Neural progenitor cell (in vitro differentiated cells): ENCODE results near the gene MKI67. TPM values are rescaled to one million over a fixed set of nuclear protein-coding genes. Genes with fewer than 3 reads are reported as not detected.

ENCODE experiments used
- DNase-seq: peaks from one replicate; pipeline ENCODE4 v3.0.0-alpha.2; 2016; ENCODE audit warnings: low spot score
- H2AFZ ChIP-seq: fragments of 200-600 bp; sonication (generic); replicated peaks from 2 replicates; pipeline ENCODE4 v1.6.1; 2016; ENCODE audit warnings: antibody characterized with exemption
- H3F3A ChIP-seq: fragments of 200-600 bp; sonication (generic); 2 replicates; pipeline ENCODE4 v1.6.1; 2016; ENCODE audit warnings: antibody characterized with exemption, low read depth
- H3K27ac ChIP-seq: fragments of 200-600 bp; sonication (generic); 2 replicates; pipeline ENCODE4 v1.5.1; 2016; ENCODE audit warnings: mild to moderate bottlenecking
- H3K27me3 ChIP-seq: fragments of 200-600 bp; sonication (generic); 2 replicates; pipeline ENCODE4 v1.6.1; 2016; ENCODE audit warnings: mild to moderate bottlenecking, moderate library complexity
- H3K36me3 ChIP-seq: fragments of 200-600 bp; sonication (generic); 2 replicates; pipeline ENCODE4 v1.5.1; 2016
- H3K4me1 ChIP-seq: fragments of 200-600 bp; sonication (generic); 2 replicates; pipeline ENCODE4 v1.6.1; 2016; ENCODE audit warnings: mixed run types
- H3K4me2 ChIP-seq: fragments of 200-600 bp; sonication (generic); 2 replicates; pipeline ENCODE4 v1.6.1; 2016
- H3K4me3 ChIP-seq: fragments of 200-600 bp; sonication (generic); 2 replicates; pipeline ENCODE4 v1.5.1; 2016
- H3K79me2 ChIP-seq: fragments of 200-600 bp; sonication (generic); 2 replicates; pipeline ENCODE4 v1.6.1; 2016; ENCODE audit warnings: low read depth
- H3K9ac ChIP-seq: fragments of 200-600 bp; sonication (generic); 2 replicates; pipeline ENCODE4 v1.6.1; 2016
- H3K9me3 ChIP-seq: fragments of 200-600 bp; sonication (generic); 2 replicates; pipeline ENCODE4 v1.5.1; 2016; ENCODE audit warnings: low read depth
- H4K20me1 ChIP-seq: fragments of 200-600 bp; sonication (generic); 2 replicates; pipeline ENCODE4 v1.6.1; 2016; ENCODE audit warnings: low read depth
- H3K27ac Mint-ChIP-seq: 3 replicates; pipeline ENCODE4 v1.8.0; 2021; ENCODE audit warnings: mixed read lengths
- H3K27me3 Mint-ChIP-seq: 2 replicates; pipeline ENCODE4 v1.8.0; 2022; ENCODE audit warnings: low read depth, mild to moderate bottlenecking, inconsistent platforms, moderate library complexity, mixed read lengths; ENCODE audit not compliant: insufficient read depth
- H3K36me3 Mint-ChIP-seq: 3 replicates; pipeline ENCODE4 v1.8.0; 2021; ENCODE audit warnings: mixed read lengths
- H3K4me1 Mint-ChIP-seq: 3 replicates; pipeline ENCODE4 v1.8.0; 2021; ENCODE audit warnings: mixed read lengths
- H3K4me3 Mint-ChIP-seq: 3 replicates; pipeline ENCODE4 v1.8.0; 2021; ENCODE audit warnings: mild to moderate bottlenecking, moderate library complexity, mixed read lengths
- H3K9me3 Mint-ChIP-seq: 3 replicates; pipeline ENCODE4 v1.8.0; 2020; ENCODE audit warnings: mixed read lengths
- EZH2 ChIP-seq: fragments of 200-600 bp; sonication (generic); IDR thresholded peaks from 2 replicates; pipeline ENCODE4 v1.6.1; 2017; ENCODE audit warnings: antibody characterized with exemption, mild to moderate bottlenecking, moderate library complexity
- EZH2phosphoT487 ChIP-seq: fragments of 200-600 bp; sonication (generic); IDR thresholded peaks from 2 replicates; pipeline ENCODE4 v1.6.1; 2017; ENCODE audit warnings: antibody characterized with exemption
- total RNA-seq: library from RNA; depleted of rRNA; stranded (reverse); fragments of >200 nt; gene quantifications from 2 replicates; pipeline ENCODE4 v1.2.3, GENCODE V29; 2015; ENCODE audit warnings: low replicate concordance
- TF ChIP-seq, protein P1 (sequence below): fragments of 200-600 bp; sonication (generic); IDR thresholded peaks from 2 replicates; pipeline ENCODE4 v1.5.1; 2017; ENCODE audit warnings: antibody characterized with exemption, mild to moderate bottlenecking

Gene MKI67
- total RNA-seq, 1 donor from 2014 or later, result 65.8 TPM

DNA sequence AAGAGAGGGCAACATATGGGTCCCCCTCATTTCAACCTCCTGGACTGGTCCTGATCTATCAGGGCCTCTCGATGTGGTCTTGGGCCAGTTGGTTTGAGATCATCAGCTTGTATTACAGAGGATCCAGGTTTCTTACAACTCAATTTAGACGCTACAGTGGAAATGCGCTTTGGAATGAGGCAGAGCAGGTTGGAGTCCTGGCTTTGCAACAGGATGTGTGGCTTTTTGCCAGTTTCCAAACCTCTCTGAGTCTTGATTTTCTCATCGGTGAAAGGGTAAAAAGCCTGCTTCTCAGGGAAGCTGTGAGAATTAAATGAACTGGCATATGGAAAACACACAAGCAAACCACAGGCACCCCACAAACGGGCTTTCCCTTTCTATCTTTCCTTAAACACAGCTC lies 37.5 kb upstream of the MKI67 start:
- Histone ChIP-seq H3K9ac (no peak overlapping the region), H3F3A (no peaks in the 10 kb centered on the region), H3K27ac (no peak overlapping the region), H3K4me2 (no peak overlapping the region), H3K9me3 (no peaks in the 10 kb centered on the region), H3K79me2 (no peaks in the 10 kb centered on the region), H3K27me3 (no peaks in the 10 kb centered on the region), H3K4me1 (peaks cover 12% of the 10 kb centered on the region), H4K20me1 (no peaks in the 10 kb centered on the region), H3K36me3 (no peaks in the 10 kb centered on the region), H2AFZ (no peak overlapping the region), H3K4me3 (no peak overlapping the region)
- no peak for DNase-seq
- Mint-ChIP-seq H3K27me3 (peaks cover 3% of the 10 kb centered on the region), H3K36me3 (no peaks in the 10 kb centered on the region), H3K4me1 (peaks cover 6% of the 10 kb centered on the region), H3K9me3 (no peaks in the 10 kb centered on the region), H3K27ac (no peak overlapping the region), H3K4me3 (no peak overlapping the region)
- TF ChIP-seq, protein P1, sequence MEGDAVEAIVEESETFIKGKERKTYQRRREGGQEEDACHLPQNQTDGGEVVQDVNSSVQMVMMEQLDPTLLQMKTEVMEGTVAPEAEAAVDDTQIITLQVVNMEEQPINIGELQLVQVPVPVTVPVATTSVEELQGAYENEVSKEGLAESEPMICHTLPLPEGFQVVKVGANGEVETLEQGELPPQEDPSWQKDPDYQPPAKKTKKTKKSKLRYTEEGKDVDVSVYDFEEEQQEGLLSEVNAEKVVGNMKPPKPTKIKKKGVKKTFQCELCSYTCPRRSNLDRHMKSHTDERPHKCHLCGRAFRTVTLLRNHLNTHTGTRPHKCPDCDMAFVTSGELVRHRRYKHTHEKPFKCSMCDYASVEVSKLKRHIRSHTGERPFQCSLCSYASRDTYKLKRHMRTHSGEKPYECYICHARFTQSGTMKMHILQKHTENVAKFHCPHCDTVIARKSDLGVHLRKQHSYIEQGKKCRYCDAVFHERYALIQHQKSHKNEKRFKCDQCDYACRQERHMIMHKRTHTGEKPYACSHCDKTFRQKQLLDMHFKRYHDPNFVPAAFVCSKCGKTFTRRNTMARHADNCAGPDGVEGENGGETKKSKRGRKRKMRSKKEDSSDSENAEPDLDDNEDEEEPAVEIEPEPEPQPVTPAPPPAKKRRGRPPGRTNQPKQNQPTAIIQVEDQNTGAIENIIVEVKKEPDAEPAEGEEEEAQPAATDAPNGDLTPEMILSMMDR, result no peak

DNA sequence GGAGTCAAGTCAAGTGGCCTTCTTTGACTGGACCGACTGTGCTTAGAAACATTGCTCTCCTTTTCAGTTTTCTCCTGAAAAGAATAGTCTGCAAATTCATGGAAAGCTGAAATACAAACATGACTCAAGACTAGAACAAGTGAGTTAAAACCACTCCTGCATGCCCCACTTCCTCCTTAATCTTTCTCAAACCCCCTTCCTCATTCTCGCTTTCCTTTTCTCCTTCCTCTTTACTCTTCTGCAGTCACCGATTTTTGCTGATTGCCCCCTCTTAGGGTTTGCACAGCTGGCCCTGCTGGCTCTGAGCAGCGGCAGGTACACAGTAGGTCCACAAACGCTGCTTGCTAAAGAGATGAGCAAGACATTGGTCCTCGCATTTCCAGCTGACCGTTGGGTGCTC lies 34.8 kb upstream of the MKI67 start:
- TF ChIP-seq, protein P1, result no peak
- TF ChIP-seq EZH2 (no peak), EZH2phosphoT487 (no peak)
- no peaks in the 10 kb centered on the region for H3K9me3 ChIP-seq
- Mint-ChIP-seq H3K27ac (no peak overlapping the region), H3K36me3 (no peaks in the 10 kb centered on the region), H3K9me3 (no peaks in the 10 kb centered on the region), H3K4me1 (peaks cover 6% of the 10 kb centered on the region), H3K4me3 (no peak overlapping the region), H3K27me3 (peaks cover 5% of the 10 kb centered on the region)
- no peaks in the 10 kb centered on the region for H3K27me3 ChIP-seq
- no peak overlapping the region for H3K27ac ChIP-seq
- H3K4me2 ChIP-seq, result no peak overlapping the region
- no peak for DNase-seq
- H4K20me1 ChIP-seq, result no peaks in the 10 kb centered on the region
- H3K9ac ChIP-seq, result no peak overlapping the region
- no peaks in the 10 kb centered on the region for H3K36me3 ChIP-seq
- no peaks in the 10 kb centered on the region for H3F3A ChIP-seq
- H3K79me2 ChIP-seq, result no peaks in the 10 kb centered on the region
- no peak overlapping the region for H3K4me3 ChIP-seq
- H3K4me1 ChIP-seq, result peaks cover 12% of the 10 kb centered on the region
- no peak overlapping the region for H2AFZ ChIP-seq

DNA sequence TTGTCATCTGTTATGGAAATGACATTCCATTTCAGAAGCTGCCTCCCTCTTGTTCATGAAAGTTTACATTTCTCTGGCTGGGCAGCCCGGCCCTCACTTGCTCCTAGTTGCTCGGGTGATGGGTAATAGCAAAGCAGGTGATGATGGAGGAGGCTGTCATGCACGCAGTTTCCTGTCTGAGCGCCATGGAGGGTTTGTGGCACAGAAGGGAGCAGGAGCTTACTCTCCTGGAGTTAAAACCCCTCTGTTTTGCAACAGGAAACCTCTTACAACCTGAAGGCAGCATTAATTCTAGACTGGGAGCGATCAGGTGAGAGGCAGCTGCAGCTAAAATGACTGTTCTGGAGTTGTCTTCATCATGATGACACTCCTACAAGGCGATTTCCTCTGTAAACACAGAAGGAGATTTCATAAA lies 34.1 kb upstream of the MKI67 start:
- no peak overlapping the region for H2AFZ ChIP-seq
- no peaks in the 10 kb centered on the region for H3K9me3 Mint-ChIP-seq
- H3K4me1 Mint-ChIP-seq, result peaks cover 6% of the 10 kb centered on the region
- no peaks in the 10 kb centered on the region for H3K27me3 ChIP-seq
- H3K9me3 ChIP-seq, result no peaks in the 10 kb centered on the region
- no peak overlapping the region for H3K27ac Mint-ChIP-seq
- no peak overlapping the region for H3K9ac ChIP-seq
- no peak overlapping the region for H3K27ac ChIP-seq
- no peak overlapping the region for H3K4me3 ChIP-seq
- H3K27me3 Mint-ChIP-seq, result peaks cover 5% of the 10 kb centered on the region
- no peak overlapping the region for H3K4me2 ChIP-seq
- peaks cover 6% of the 10 kb centered on the region for H3K4me1 ChIP-seq
- no peaks in the 10 kb centered on the region for H3F3A ChIP-seq
- H3K4me3 Mint-ChIP-seq, result no peak overlapping the region
- TF ChIP-seq EZH2 (no peak), EZH2phosphoT487 (no peak)
- TF ChIP-seq, protein P1, result no peak
- DNase-seq, result no peak
- H3K36me3 Mint-ChIP-seq, result no peaks in the 10 kb centered on the region
- no peaks in the 10 kb centered on the region for H3K36me3 ChIP-seq
- no peaks in the 10 kb centered on the region for H3K79me2 ChIP-seq
- no peaks in the 10 kb centered on the region for H4K20me1 ChIP-seq
